Measurements from ENCODE around the gene SEMA4G. TPM values are rescaled to one million over a fixed set of nuclear protein-coding genes. Genes with fewer than 3 reads are reported as not detected.

SEMA4G gene
- total RNA-seq, 6 donors from 2014 or later: 5.4 to 20.4 (median 8.5) TPM

- H3K27ac ChIP-seq: no peak overlapping the region
- no peak for TF ChIP-seq POLR2AphosphoS5 (IDR thresholded peaks at IDR 0.05)
- no peak for TF ChIP-seq CTCF (IDR thresholded peaks at IDR 0.05)
- no peak for TF ChIP-seq POLR2A (IDR thresholded peaks at IDR 0.05)
- TF ChIP-seq EP300 (IDR thresholded peaks at IDR 0.05): no peak
- DNase-seq: no peak
- no peaks in the 10 kb centered on the region for H3K27me3 ChIP-seq
- no peak for ATAC-seq (ENCODE audit: low FRiP score in 2 of 2)
- H3K9me3 ChIP-seq: no peaks in the 10 kb centered on the region
- H3K36me3 ChIP-seq: peaks cover 27 to 100% (median 84%) of the 10 kb centered on the region in 4 donors
- 91 to 98% methylated on average over 3 of the region's 3 CpGs for WGBS, 2 donors
- H3K4me3 ChIP-seq: no peak overlapping the region
- no peaks in the 10 kb centered on the region for H3K4me1 ChIP-seq
Measured at GRCh38 chr10:100948916-100949315, 20.4 kb upstream of the SEMA4G start.

- Histone ChIP-seq H3K9me3 (no peaks in the 10 kb centered on the region), H3K27ac (no peak overlapping the region), H3K4me3 (no peak overlapping the region), H3K36me3 (peaks cover 12 to 80% (median 38%) of the 10 kb centered on the region in 4 donors), H3K4me1 (no peaks in the 10 kb centered on the region), H3K27me3 (no peaks in the 10 kb centered on the region)
- ATAC-seq (ENCODE audit: low FRiP score in 2 of 2): no peak
- no peak for TF ChIP-seq CTCF (IDR thresholded peaks at IDR 0.05)
- no peak for TF ChIP-seq POLR2A (IDR thresholded peaks at IDR 0.05)
- no peak for TF ChIP-seq EP300 (IDR thresholded peaks at IDR 0.05)
- TF ChIP-seq POLR2AphosphoS5 (IDR thresholded peaks at IDR 0.05): no peak
- DNase-seq: no peak
Measured at GRCh38 chr10:100960251-100960650, 9.1 kb upstream of the SEMA4G start.

GRCh38 chr10:100962351-100963080, 6.8 kb upstream of the SEMA4G start:
- TF ChIP-seq EP300 (IDR thresholded peaks at IDR 0.05) (no peak), CTCF (IDR thresholded peaks at IDR 0.05) (no peak)
- Histone ChIP-seq H3K4me3 (no peak overlapping the region), H3K36me3 (peaks cover 12 to 63% (median 25%) of the 10 kb centered on the region in 4 donors), H3K27me3 (no peaks in the 10 kb centered on the region), H3K27ac (no peak overlapping the region), H3K9me3 (no peaks in the 10 kb centered on the region), H3K4me1 (no peaks in the 10 kb centered on the region)
- DNase-seq: no peak
- 67 to 79% methylated on average over 4 of the region's 4 CpGs for WGBS, 2 donors
- no peak for ATAC-seq (ENCODE audit: low FRiP score in 2 of 2)

GRCh38 chr10:100963826-100964225, 5.5 kb upstream of the SEMA4G start:
- no peak overlapping the region for H3K4me3 ChIP-seq
- H3K36me3 ChIP-seq: peaks cover 11 to 50% (median 21%) of the 10 kb centered on the region in 4 donors
- no peak for ATAC-seq (ENCODE audit: low FRiP score in 2 of 2)
- no peaks in the 10 kb centered on the region for H3K27me3 ChIP-seq
- peaks cover 2 to 6% (median 3%) of the 10 kb centered on the region in 4 donors for H3K4me1 ChIP-seq
- H3K27ac ChIP-seq: no peak overlapping the region
- 100% methylated on average over 1 of the region's 1 CpG for whole genome bisulfite sequencing, 2 donors
- no peak for TF ChIP-seq POLR2AphosphoS5 (IDR thresholded peaks at IDR 0.05)
- no peak for TF ChIP-seq POLR2A (IDR thresholded peaks at IDR 0.05)
- no peak for TF ChIP-seq EP300 (IDR thresholded peaks at IDR 0.05)
- TF ChIP-seq CTCF (IDR thresholded peaks at IDR 0.05): no peak
- no peak for DNase-seq
- H3K9me3 ChIP-seq: no peaks in the 10 kb centered on the region

GRCh38 chr10:100965820-100966219, 3.5 kb upstream of the SEMA4G start:
- H3K27me3 ChIP-seq: no peaks in the 10 kb centered on the region
- WGBS, 2 donors: 75 to 81% methylated on average over 5 of the region's 5 CpGs
- DNase-seq (no peak), ATAC-seq (ENCODE audit: low FRiP score in 2 of 2) (no peak)
- H3K4me3 ChIP-seq: no peak overlapping the region
- H3K36me3 ChIP-seq: peaks cover 4 to 30% (median 13%) of the 10 kb centered on the region in 4 donors
- H3K9me3 ChIP-seq: no peaks in the 10 kb centered on the region
- H3K4me1 ChIP-seq: peaks cover 4 to 24% (median 14%) of the 10 kb centered on the region in 4 donors
- H3K27ac ChIP-seq: no peak overlapping the region
- TF ChIP-seq POLR2AphosphoS5 (IDR thresholded peaks at IDR 0.05) (no peak), EP300 (IDR thresholded peaks at IDR 0.05) (no peak), CTCF (IDR thresholded peaks at IDR 0.05) (no peak), POLR2A (IDR thresholded peaks at IDR 0.05) (no peak)
